MM.1S (cell line): ENCODE measurements around the gene PDS5B.

Experiments used
- DNase-seq: peaks from one replicate; pipeline ENCODE4 v3.0.0-alpha.2; 2015
- H2AFZ ChIP-seq: fragments of 300-600 bp; sonication (generic); 2 replicates; pipeline ENCODE4 v1.6.0; 2016; ENCODE audit warnings: antibody characterized with exemption, low read length
- H3F3A ChIP-seq: fragments of 300-600 bp; sonication (generic); 2 replicates; pipeline ENCODE4 v1.6.1; 2016; ENCODE audit warnings: mild to moderate bottlenecking, antibody characterized with exemption, low read length, moderate library complexity, mixed read lengths; ENCODE audit not compliant: insufficient read depth
- H3K27ac ChIP-seq: fragments of 300-600 bp; sonication (generic); 2 replicates; pipeline ENCODE4 v1.5.1; 2016; ENCODE audit warnings: mild to moderate bottlenecking, low read length
- H3K27me3 ChIP-seq: fragments of 300-600 bp; sonication (generic); replicated peaks from 2 replicates; pipeline ENCODE4 v1.6.0; 2016; ENCODE audit warnings: low read length; ENCODE audit not compliant: insufficient read depth
- H3K36me3 ChIP-seq: fragments of 300-600 bp; sonication (generic); replicated peaks from 2 replicates; pipeline ENCODE4 v1.6.1; 2016; ENCODE audit warnings: mild to moderate bottlenecking, low read length, mixed read lengths; ENCODE audit not compliant: insufficient read depth
- H3K4me1 ChIP-seq: fragments of 300-600 bp; sonication (generic); 2 replicates; pipeline ENCODE4 v1.6.1; 2016; ENCODE audit warnings: low read length, mixed read lengths
- H3K4me2 ChIP-seq: fragments of 300-600 bp; sonication (generic); 2 replicates; pipeline ENCODE4 v1.6.0; 2016; ENCODE audit warnings: low read depth, low read length
- H3K4me3 ChIP-seq: fragments of 300-600 bp; sonication (generic); 2 replicates; pipeline ENCODE4 v1.5.1; 2016; ENCODE audit warnings: low read length, mixed read lengths
- H3K79me2 ChIP-seq: fragments of 300-600 bp; sonication (generic); 2 replicates; pipeline ENCODE4 v1.6.1; 2016; ENCODE audit warnings: mixed run types, low read length, mixed read lengths
- H3K9ac ChIP-seq: fragments of 300-600 bp; sonication (generic); 2 replicates; pipeline ENCODE4 v1.6.1; 2016; ENCODE audit warnings: low read length, mixed read lengths
- H3K9me2 ChIP-seq: fragments of 300-600 bp; sonication (generic); replicated peaks from 2 replicates; pipeline ENCODE4 v1.6.1; 2016; ENCODE audit warnings: mild to moderate bottlenecking, low read length, mixed read lengths; ENCODE audit not compliant: insufficient read depth
- H3K9me3 ChIP-seq: fragments of 300-600 bp; sonication (generic); replicated peaks from 2 replicates; pipeline ENCODE4 v1.6.1; 2016; ENCODE audit warnings: mild to moderate bottlenecking, low read length, mixed read lengths; ENCODE audit not compliant: insufficient read depth
- H4K20me1 ChIP-seq: fragments of 300-600 bp; sonication (generic); 2 replicates; pipeline ENCODE4 v1.6.1; 2016; ENCODE audit warnings: mild to moderate bottlenecking, low read length, moderate library complexity, mixed read lengths; ENCODE audit not compliant: insufficient read depth
- CTCF ChIP-seq: fragments of 300-600 bp; sonication (generic); IDR thresholded peaks from 2 replicates; pipeline ENCODE4 v1.5.1; 2016; ENCODE audit warnings: antibody characterized with exemption, low read length, mixed read lengths
- EZH2 ChIP-seq: fragments of 300-600 bp; sonication (generic); optimal IDR thresholded peaks from 2 replicates; pipeline ENCODE3; 2017; ENCODE audit warnings: low read depth, mild to moderate bottlenecking, antibody characterized with exemption, low read length, mixed read lengths
- EZH2phosphoT487 ChIP-seq: fragments of 300-600 bp; sonication (generic); IDR thresholded peaks from 2 replicates; pipeline ENCODE4 v1.6.1; 2018; ENCODE audit warnings: antibody characterized with exemption, low read length

Gene PDS5B

DNA sequence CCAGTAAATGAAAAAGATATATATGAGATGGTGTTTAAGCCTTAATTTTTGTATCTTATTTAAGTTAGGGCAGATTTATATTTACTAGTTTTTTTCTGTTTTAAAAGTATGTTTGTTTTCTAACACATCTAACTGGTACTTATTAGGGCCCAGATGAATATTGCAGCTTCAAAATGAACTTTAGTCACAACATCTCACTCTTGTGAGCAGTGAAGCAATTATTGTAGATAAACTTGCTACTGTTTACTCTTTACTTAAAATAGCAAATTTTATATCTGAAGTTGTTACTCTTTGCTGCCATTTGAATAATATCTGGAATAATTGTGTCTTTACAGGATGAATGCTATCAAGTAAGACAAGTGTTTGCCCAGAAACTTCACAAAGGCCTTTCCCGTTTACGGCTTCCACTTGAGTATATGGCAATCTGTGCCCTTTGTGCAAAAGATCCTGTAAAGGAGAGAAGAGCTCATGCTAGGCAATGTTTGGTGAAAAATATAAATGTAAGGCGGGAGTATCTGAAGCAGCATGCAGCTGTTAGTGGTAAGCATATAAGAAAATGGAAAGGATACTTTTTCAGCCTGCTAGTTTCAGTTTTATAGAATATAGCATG, 166.8 kb downstream of the PDS5B start:
- H3K4me3 ChIP-seq, result no peak overlapping the region
- no peaks in the 10 kb centered on the region for H3K4me1 ChIP-seq
- no peak overlapping the region for H2AFZ ChIP-seq
- H3K36me3 ChIP-seq, result no peaks in the 10 kb centered on the region
- H3K9me2 ChIP-seq, result no peaks in the 10 kb centered on the region
- H4K20me1 ChIP-seq, result no peaks in the 10 kb centered on the region
- no peak overlapping the region for H3K9ac ChIP-seq
- no peak overlapping the region for H3K27ac ChIP-seq
- DNase-seq, result no peak
- no peaks in the 10 kb centered on the region for H3K9me3 ChIP-seq
- H3K27me3 ChIP-seq, result no peaks in the 10 kb centered on the region
- no peak overlapping the region for H3K4me2 ChIP-seq
- no peaks in the 10 kb centered on the region for H3F3A ChIP-seq
- TF ChIP-seq CTCF (no peak), EZH2phosphoT487 (no peak), EZH2 (no peak)
- no peaks in the 10 kb centered on the region for H3K79me2 ChIP-seq

DNA sequence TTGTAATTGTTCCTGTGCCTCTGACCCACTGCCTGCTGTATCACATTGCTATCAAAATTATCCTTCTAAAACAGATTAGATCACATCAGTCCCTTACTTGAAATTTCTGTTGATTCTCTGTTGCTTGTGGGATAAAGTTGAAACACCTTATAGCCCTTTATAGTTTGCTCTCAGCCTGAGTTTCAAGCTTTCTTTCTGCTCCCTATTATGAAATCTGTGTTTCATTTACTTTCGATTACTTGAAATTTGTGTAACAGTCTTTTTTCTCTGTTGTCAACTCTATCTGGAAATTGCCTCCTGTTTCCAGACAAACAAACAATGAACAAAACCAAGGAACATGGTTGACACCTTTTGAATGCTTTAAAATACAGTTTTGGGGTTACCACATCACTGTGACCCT, 167.9 kb downstream of the PDS5B start:
- Histone ChIP-seq H3K4me1 (no peaks in the 10 kb centered on the region), H3K4me3 (no peak overlapping the region), H3K9me3 (no peaks in the 10 kb centered on the region), H2AFZ (no peak overlapping the region), H3F3A (no peaks in the 10 kb centered on the region), H3K27ac (no peak overlapping the region), H3K36me3 (no peaks in the 10 kb centered on the region), H4K20me1 (no peaks in the 10 kb centered on the region), H3K4me2 (no peak overlapping the region), H3K9me2 (no peaks in the 10 kb centered on the region), H3K79me2 (no peaks in the 10 kb centered on the region), H3K9ac (no peak overlapping the region), H3K27me3 (no peaks in the 10 kb centered on the region)
- no peak for TF ChIP-seq EZH2phosphoT487
- no peak for TF ChIP-seq CTCF
- no peak for TF ChIP-seq EZH2
- no peak for DNase-seq

DNA sequence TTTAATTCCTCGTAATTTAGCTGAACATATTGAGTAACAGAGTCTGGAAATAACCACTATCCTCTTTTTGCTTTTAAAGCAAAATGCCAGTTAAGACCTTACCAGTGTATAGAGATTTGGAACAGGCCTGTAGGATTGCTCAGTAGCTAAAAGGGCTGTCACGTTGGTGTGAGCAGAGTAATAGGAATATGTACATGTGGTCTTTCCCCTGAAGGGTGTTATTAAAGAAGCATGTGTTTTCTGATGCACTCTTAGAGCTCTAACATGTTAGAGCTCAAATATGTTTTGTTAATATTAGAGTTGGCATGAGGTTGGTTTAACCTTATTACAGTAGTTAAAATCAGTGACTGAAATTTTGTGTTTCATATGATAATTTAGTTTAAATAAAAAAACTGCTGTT, 172.9 kb downstream of the PDS5B start:
- no peaks in the 10 kb centered on the region for H4K20me1 ChIP-seq
- H3K9me3 ChIP-seq, result no peaks in the 10 kb centered on the region
- no peak for DNase-seq
- no peaks in the 10 kb centered on the region for H3F3A ChIP-seq
- H3K36me3 ChIP-seq, result no peaks in the 10 kb centered on the region
- no peaks in the 10 kb centered on the region for H3K79me2 ChIP-seq
- no peaks in the 10 kb centered on the region for H3K4me1 ChIP-seq
- no peak overlapping the region for H3K4me2 ChIP-seq
- no peak for TF ChIP-seq CTCF
- no peak for TF ChIP-seq EZH2
- TF ChIP-seq EZH2phosphoT487, result no peak
- no peak overlapping the region for H3K4me3 ChIP-seq
- H2AFZ ChIP-seq, result no peak overlapping the region
- H3K9ac ChIP-seq, result no peak overlapping the region
- H3K27me3 ChIP-seq, result no peaks in the 10 kb centered on the region
- no peaks in the 10 kb centered on the region for H3K9me2 ChIP-seq
- no peak overlapping the region for H3K27ac ChIP-seq
